ENCODE measurements around the gene GATAD1.
"Not testable (repeated sequence)": the region's sequence is repeated elsewhere in the genome, so short reads cannot be mapped to it uniquely, and the experiment has no call there.

GATAD1 gene

DNA sequence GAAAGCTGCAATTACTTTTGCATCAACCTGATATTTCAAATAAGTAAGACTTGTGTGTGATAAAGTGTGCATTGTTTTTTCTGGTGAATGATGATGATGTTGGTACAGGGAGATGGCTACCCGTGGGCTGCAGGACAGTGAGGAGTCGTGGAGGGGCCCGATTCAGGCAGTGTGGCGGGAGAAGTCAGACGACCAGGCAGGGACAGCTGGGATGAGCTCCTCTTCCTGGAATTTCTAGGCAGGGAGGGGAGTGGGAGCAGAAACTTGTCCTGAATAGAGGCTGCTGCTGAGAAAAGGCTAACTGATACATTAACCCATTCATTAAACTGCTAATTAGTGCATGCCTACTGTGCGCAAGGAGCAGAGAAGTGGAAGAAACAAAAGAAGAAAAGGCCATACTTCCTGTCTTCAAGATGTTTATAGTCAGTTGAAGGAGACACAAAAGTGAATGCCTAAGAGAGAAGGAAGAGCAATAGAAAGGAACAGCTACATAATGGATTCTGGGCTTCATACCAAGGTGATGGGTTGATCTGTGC is 9.3 kb upstream of the GATAD1 start:
- no peak for DNase-seq

DNA sequence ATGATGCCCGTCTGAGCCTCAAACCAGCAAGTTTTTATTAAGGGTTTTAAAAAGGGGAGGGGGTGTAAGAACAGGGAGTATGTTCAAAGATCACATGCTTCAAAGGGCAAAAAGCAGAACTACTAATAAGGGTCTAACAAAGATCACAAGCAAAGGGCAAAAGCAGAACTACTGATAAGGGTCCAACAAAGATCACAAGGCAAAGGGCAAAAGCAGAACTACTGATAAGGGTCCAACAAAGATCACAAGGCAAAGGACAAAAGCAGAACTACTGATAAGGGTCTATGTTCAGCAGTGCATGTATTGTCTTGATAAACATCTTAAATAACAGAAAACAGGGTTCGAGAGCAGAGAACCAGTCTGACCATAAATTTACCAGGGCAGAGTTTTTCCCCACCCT is 4.6 kb upstream of the GATAD1 start:
- DNase-seq = not testable (repeated sequence)

DNA sequence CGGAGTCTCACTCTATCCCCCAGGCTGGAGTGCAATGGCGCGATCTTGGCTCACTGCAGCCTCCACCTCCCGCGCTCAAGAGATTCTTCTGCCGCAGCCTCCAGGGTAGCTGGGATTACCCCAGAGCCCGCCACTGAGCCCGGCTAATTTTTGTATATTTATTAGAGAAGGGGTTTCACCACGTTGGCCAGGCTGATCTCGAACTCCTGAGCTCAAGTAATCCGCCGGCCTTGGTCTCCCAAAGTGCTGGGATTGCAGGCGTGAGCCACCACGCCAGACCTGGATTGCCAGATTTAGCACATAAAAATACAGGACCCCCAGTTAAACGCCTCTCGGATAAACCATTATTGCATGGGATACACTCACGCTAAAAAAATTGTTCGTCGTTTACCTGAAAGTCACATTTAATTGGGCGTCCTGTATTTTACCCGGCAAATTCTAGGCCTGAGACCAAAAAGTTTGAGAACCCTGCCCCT is 375 bp upstream of the GATAD1 start:
- DNase-seq = no peak

DNA sequence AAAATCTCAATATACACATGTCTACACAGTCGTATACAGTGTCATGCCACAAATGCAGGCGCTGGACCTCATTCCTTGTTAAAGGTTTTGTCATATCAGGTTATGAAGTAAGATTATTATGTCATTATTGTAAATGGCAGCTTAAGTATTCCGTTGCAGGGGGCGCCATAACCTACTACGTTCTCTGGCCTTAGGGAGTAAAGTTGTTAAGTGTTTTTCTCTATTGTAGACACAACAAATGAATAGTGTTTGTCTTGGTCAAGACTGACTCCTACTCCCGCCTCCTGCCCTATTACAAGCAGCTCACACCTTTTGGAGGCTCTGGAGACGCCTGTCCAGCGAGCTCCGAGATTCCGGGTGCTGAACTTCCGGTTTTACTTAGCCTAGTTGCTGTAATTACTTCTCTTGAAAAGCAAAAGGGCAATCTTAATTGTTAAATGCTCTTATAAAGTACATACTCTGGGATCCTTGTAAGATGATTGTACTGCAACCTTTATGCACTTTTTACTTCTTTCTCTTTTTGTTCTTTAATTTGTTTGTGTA is 994 bp downstream of the GATAD1 start:
- peak; percentile 58 for DNase-seq

DNA sequence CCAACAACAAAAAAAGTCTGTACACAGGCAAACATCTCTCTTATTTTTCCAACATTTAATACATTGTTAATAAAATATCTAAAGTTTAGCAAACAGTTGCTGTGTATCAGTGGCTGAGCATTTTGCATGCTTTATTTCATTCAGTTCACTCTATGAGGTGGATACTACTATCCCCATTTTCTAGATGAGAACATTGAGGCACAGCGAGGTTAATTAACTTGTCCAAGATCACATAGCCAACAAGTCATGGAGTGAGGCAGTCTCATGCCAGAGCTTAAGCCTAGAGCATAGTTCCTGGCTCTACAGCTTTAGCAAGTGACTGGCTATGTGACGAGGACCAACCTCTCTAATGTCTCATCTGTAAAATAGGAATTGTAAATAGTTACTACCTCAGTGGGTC is 4.4 kb downstream of the GATAD1 start:
- no peak for DNase-seq

DNA sequence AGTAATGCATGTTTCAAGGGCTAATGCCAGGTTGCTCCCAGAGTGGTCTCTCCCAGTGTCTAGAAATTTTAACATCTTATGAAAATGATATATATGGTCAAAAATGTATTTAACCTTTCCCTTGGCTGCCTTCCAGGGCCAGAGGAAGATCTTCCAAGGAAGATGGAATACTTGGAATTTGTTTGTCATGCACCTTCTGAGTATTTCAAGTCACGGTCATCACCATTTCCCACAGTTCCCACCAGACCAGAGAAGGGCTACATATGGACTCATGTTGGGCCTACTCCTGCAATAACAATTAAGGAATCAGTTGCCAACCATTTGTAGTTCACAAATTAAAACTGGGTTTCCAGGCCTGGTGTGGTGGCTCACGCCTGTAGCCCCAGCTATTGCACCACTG is 9.0 kb downstream of the GATAD1 start:
- DNase-seq = no peak

DNA sequence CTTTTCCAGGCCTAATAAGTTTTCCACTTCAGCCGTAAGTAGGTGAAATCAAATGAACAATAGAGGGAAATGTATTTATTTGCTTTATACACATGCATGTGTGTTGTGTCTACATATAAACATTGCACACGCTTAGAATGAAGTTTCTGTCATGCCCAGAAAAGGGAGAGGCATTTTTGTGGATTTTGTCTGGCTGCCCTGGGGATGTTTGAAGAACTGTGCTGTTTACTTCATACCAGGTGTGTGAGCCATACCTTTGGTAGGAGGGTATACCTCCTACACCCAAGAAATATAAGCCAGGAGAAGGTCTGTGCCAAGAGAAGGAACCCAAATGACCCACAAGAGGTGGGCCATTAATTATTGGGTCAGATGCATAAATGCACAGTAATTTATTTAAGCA is 12.8 kb downstream of the GATAD1 start:
- no peak for DNase-seq

DNA sequence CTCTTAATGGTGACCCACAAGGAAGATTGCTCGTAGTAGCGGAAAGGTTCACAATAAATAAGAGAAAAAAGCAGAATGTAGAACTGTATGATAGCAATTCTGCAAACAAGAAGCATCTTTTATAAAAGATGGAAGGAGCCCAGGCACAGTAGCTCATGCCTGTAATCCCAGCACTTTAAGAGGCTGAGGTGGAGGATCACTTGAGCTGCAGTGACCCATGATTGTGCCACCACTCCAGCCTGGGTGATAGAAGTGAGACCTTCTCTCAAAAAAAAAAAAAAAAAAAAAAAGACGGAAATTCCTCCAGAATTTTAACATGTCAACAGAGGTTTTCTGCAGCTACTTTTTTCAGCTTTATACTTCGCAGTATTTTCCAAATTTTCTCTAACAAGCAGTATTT is 13.2 kb downstream of the GATAD1 start:
- no peak for DNase-seq

DNA sequence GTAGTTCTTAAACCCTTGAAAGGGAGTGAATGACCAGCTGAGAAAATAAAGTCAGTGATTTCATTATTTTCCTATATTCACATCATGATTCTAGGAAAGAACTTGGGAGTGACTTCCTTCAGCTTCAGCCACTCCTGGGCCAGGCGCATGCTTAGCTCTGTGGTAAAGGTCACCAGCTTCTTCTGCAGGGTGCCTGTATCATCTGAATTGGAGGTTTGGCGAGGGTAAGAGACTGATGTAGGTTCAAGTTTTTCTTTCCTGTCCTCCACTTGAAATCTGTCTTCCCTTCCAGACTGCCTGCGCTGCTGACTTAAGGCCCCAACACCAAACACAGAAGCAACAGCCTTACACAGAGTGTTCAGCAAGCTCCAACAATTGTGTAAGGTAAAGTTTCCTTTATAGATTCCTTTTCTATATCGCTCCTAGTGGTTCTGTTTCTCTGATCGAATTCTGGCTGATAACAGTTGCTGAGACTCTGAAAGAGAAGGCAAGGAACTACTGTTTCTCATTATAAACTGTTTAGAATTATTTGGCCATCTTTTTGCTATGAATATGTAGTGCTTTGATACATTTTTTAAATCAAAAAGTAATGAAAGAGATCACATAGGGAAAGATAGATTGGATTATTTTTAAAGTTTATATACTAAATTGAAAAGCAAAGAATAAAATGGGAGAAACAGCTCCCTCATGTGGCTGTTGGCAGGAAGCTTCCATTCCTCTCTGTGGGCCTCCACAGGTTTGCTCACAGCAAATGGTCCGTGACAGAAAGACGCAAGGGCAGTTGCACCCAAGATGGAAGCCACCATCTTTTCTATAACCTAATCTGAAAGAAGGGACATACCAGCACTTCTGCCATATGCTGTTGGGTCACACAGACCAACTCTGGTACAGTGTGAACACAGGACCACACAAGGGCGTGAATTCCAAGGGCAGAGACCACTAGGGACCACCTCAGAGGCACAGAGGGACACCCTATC is 14.0 kb downstream of the GATAD1 start:
- DNase-seq = peak; percentile 25

DNA sequence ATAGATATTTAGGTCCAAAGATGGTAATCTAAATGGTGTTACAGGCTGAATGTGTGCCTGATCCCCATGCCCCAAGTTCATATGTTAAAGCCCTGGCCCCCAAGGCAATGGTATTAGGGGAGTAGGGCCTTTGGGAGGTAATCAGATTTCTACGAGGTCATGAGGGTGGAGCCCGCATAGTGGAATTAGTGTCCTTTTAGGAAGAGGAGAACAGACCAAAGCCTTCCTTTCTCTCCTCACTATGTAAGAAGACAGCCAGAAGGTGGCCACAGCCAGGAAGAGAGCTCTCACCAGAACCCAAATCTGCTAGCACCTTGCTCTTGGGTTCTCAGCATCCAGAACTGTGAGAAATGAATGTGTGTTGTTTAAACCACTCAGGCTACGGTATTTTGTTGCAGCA is 15.3 kb downstream of the GATAD1 start:
- DNase-seq = no peak

DNA sequence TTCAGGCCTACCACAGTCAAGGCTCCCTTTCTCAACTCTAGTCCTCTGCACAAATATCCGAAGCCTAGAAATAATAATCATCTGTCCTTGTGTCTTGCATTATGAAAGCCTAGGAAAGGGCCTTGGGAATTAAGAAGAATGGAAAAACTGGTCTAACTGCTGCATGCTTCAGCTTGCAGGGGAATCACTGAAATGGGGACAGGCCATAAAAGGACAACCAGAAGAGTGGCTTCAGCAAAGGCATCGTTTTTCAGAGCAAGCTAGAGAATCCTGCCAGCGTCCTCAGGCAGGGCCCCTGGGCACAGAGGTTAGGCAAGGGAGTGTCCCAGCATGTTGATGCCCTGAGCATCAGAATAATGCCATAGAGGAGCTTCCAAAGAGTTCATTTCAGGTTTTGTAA is 17.2 kb downstream of the GATAD1 start:
- no peak for DNase-seq

DNA sequence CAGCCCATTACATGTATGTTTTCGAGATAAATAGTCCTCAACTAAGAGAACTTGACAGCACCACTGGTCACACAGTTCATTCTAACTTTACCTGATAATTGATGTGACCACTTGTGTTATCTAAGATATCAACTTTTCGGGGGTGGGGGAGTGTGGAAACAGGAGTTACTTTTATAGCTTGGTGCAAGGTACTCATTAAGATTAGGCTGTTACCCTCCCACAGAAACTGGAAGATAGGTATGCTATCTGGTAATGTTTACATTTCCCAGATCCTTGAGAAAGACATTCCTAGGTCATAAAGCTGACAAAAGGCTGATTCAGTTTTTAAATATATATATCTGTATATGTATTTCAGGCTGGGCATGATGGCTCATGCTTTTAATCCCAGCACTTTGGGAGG is 19.4 kb downstream of the GATAD1 start:
- no peak for DNase-seq

DNA sequence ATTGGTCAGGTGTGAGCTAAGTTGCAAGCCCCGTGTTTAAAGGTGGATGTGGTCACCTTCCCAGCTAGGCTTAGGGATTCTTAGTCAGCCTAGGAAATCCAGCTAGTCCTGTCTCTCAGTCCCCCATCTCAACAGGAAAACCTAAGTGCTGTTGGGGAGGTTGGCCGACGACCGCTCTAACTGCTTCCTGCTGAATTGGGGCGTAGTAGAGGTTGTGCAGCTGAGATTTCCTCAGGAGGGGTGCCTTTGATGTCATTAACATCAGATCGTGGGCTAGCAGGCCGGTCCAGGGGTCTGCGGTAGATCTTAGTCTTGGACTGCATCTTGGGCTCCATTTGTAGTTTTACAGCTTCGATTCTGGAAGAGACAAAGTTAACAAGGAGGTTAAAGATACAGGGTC is 21.3 kb downstream of the GATAD1 start:
- DNase-seq = not testable (repeated sequence)

DNA sequence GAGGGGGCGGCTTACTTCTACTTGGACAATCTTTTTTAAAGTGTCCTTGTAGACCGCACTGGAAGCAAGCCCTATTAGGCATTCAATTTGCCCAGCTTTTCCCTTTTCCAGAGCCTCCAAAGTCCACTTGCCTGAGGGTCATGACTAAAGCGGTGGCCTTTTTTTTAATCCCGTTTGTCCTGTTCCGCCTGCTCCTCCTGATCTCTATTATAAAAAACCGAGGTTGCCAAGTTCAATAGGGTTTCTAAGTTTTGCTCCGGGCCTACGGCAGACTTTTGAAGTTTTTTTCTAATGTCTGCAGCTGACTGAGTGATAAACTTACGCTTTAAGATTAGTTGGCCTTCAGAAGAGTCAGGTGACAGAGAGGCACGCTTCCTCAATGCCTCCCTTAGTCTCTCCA is 26.7 kb downstream of the GATAD1 start:
- not testable (repeated sequence) for DNase-seq

DNA sequence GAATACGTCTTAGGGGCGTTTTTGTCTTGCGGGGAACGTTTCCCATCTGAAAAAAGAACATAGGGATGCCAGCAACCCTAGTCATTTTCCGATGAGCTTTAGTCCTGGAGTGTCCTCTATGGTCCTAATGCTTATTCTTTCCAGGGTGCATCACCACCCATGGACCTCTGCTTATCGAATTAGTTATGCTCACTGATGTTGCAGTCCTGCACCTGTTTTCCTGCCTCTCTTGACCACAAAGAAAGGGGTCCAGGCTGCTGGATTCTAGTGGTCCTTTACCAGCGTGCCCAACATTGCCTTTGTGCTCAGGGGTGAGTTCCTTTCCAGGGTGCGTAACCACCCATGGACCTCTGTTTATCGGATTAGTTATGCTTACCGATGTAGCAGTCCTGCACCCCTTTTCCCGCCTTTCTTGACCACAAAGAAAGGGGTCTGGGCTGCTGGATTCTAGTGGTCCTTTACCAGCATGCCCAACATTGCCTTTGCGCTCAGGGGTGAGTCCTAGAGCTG is 28.0 kb downstream of the GATAD1 start:
- DNase-seq = not testable (repeated sequence)

DNA sequence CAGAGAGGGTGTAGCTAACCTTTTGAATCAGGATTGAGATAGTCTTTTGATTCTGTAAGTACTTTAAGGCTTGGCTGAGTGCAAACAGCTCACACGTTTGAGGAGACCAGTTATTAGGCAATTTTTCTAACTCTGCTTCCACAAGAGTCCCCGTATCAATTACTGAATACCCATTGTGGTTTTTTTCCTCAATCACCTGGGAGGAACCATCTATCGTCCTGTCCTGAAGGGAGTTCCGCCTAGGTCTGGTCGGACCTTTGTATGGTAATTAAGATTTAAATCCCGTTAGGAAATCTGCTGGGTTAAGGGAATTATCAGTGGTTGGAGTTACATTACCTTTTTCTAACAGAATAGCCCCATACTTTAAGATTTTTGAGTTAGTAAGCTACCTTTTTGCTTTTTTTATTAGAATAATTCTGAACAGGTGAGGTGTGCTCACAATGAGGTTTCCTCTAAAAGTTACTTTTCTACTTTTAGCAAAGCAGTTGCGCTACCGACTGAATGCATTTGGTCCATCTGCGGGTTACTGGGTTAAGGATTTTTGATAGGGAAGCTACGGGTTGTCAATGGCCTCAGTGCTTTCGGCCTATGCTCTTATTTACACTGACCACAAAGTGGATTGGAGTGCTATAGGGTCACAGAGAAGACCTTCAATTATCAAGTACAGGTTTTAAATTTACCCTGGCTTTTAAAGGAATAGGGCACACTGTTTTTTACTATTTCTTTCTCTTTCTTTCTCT is 28.7 kb downstream of the GATAD1 start:
- DNase-seq = not testable (repeated sequence)

DNA sequence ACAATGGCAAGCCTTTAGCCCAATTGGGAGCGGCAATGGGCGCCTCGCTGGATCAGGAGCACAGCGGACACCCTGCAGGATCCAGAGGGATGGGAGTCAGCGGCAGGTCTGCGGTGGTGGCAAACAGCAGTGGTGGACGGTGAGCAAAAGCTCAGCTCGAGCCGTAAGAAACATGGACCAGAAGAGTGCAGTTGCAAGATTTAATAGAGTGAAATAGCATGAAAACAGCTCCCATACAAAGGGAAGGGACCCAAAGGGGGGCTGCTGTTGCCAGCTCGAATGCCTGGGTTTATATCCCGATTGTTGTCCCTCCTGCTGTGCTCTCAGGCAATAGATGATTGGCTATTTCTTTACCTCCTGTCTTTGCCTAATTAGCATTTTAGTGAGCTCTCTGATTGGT is 30.4 kb downstream of the GATAD1 start, which contains the start of gene ERVW-1:
Gene ERVW-1 (minus strand): TSS at position 266 of the 400 bp plus-strand sequence. CDS start 7,565 bp downstream, outside the sequence.
- DNase-seq = not testable (repeated sequence)

DNA sequence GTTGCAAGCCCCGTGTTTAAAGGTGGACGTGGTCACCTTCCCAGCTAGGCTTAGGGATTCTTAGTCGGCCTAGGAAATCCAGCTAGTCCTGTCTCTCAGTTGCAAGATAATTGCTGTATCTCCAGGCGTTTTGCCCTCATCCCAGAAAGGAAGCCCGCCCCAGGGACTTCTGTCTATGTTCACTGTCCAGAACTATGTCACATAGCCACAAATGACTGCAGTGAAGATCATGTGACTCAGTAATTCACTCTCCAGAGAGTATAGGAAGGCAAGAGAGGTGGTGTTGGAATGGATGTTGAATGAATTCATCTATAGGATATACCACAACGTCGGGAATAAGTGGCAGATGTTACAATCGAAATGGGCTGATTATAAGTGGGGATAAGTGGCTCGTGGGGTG is 30.8 kb downstream of the GATAD1 start:
- no peak for DNase-seq

DNA sequence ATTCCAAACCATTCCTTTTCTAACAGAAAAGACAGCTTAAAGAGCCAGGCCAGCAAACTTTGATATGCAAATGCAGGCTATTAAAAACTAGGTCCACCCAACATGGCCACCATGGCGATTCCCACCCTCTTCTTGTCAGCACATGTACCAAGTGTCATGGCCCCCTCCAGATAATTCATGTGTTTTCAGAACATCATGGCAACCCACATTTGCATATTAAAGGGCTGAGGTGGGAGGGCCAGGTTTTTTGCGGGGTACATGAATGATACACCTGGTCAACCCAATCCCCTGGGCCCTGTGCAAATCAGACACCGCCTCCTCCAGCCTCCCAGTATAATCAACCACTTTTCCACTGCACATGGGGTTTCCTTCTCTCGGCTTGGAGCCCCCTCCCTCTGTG is 31.4 kb downstream of the GATAD1 start:
- DNase-seq = no peak

DNA sequence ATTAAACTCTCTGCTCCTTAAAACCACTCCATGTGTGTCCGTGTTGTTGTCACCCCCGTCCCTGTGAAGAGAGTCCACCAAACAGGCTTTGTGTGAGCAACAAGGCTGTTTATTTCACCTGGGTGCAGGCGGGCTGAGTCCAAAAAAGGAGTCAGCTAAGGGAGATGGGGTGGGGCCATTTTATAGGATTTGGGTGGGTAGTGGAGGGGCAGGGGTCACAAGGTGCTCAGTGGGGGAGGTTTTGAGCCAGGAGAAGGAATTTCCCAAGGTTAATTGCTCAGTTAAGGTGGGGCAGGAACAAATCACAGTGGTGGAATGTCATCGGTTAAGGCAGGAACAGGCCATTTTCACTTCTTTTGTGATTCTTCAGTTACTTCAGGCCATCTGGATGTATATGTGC is 31.9 kb downstream of the GATAD1 start:
- DNase-seq = not testable (repeated sequence)

DNA sequence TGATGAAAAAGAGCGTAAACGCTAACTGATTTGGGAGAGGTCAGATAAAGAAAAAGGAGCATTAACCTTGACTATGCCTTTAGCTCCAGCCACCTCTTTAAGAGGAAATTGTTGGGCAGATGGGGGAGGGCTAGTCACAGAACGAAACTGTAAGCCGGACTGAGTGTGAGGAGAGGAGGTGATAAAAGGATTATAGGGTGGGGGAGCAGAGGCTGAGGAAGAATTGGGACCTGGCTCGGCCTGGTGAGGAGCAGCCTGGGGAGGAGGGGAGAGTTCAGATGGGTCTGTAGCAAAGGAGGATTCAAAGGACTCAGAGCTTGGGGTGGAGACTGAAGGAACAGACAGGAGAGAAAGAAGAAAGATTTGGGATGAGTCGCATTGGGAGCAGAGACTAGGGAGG is 36.3 kb downstream of the GATAD1 start:
- not testable (repeated sequence) for DNase-seq

DNA sequence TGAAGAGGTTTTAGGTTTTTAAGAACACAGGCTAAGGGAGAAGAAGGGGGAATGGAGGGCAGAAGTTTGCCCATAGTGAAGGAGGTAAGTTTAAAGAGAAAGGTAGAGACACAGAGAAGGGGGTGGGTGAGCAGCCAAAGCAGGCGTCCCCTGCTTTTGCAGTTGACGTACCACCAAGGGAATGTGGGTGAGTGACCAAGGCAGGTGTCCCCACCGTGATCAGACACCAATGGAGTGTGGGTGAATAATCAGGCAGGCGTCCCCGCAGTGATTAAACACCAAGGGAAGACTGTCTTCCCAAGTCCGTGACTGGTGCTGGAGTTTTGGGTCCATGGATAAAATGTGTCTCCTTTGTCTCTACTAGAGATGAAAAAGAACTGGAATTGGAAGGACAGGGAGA is 36.9 kb downstream of the GATAD1 start:
- DNase-seq = not testable (repeated sequence)

All from activated CD4-positive, alpha-beta T cell treated with anti-CD3 and anti-CD28 coated beads, Interleukin-2, amount 50 U/mL, for 1 hour (primary cell).